Kidney tubule cell (primary cell): Measurements from ENCODE around the gene GDPD5.

Experiments
- DNase-seq: peaks from one replicate; pipeline ENCODE4 v3.0.0-alpha.2; 2018; ENCODE audit warnings: low spot score

The GDPD5 gene

GRCh38 chr11:75525433-75526191 is at the start of gene GDPD5:
Gene GDPD5 (minus strand): TSS chr11:75525941. CDS start chr11:75477735, 48,206 bp downstream.
- DNase-seq, result peak; percentile 87

DNA sequence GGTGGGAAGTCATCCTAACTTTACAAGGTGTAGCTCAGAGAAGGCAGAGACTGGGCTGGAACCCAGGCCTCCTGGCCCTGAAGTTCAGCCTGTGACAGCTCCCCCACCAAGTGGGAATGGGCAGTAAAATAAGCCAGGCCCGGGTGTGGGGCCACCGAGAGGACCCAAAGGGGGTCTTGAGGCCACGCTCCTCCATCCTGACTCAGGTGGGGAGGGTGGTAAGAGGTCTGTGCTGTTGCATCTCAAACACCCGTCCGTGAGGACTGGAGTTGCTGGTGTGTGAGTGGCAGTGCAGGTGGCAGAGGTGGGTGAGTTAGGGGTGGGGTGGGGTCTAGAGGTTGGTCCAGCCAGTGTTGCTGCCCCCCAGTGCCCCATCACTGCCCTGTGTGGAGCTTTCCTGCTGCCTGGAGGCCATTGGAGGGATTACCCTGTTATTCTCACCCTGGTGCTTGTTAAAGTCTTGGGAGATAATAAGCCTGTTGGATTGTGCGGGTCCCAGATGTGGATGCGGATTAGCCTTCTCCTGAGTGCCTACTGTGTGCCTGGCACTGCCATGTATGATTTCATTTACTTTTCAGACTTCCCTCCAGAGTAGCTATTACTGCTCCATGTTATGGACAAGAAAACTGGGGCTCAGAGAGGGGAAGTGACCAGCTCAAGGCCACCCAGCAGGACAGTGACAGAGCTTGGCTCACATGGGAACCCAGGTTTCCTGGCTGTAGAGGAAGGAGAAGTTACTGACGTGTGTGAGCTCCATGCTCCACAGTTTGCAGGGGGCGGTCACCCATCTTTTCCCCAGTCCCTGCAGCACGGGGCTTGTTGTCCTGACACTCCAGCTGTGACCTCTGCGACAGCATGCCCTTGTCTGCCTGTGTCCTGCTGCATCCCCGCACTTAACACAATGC is 49.2 kb upstream of the GDPD5 start:
- no peak for DNase-seq

- DNase-seq, result no peak
These were observed 47.0 kb upstream of the GDPD5 start for GRCh38 chr11:75572744-75573143.

DNA sequence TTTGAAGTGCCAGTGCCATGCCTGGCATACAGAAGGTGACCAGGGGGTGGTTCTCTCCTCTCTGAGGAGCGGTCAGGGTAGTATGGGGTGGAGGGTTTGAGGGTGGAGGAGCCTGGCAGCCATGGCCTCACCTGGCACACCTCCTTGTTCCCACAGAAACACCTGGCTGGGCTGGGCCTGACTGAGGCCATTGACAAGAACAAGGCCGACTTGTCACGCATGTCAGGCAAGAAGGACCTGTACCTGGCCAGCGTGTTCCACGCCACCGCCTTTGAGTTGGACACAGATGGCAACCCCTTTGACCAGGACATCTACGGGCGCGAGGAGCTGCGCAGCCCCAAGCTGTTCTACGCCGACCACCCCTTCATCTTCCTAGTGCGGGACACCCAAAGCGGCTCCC is 45.9 kb upstream of the GDPD5 start:
- no peak for DNase-seq

- no peak for DNase-seq
These were observed 44.9 kb upstream of the GDPD5 start for GRCh38 chr11:75570559-75571139.

DNA sequence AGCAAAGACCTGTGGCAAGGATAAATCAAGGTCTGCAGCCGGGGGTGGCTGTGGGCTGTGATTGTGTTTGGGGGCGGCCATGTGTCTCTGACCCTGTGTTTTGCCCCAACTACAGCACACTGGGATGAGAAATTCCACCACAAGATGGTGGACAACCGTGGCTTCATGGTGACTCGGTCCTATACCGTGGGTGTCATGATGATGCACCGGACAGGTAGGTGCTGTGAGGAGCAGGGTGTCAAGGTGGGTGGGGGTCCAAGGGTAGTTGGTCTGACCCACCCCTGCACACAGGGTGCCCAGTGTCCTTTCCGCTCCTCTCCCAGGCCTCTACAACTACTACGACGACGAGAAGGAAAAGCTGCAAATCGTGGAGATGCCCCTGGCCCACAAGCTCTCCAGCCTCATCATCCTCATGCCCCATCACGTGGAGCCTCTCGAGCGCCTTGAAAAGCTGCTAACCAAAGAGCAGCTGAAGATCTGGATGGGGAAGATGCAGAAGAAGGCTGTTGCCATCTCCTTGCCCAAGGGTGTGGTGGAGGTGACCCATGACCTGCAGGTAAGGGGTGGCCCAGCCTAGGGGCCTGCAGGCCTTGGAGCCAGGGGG is 43.0 kb upstream of the GDPD5 start:
- no peak for DNase-seq

DNA sequence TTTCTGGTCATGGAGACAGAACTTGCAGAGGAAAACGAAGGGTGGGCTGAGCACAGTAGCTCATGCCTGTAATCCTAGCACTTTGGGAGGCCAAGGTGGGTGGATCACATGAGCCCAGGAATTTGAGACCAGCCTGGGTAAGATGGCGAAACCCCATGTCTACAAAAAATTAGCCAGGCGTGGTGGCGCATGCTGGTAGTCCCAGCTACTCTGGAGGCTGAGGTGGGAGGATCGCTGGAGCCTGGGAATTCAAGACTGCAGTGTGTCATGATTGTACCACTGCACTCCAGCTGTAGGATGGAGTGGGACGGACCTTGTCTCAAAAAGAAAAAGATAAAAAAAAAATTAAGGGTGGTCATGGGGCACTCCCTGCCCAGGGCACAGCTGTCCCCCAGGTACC is 42.2 kb upstream of the GDPD5 start:
- DNase-seq, result no peak

- DNase-seq, result no peak
These were observed 41.1 kb upstream of the GDPD5 start for GRCh38 chr11:75566763-75567279.

DNA sequence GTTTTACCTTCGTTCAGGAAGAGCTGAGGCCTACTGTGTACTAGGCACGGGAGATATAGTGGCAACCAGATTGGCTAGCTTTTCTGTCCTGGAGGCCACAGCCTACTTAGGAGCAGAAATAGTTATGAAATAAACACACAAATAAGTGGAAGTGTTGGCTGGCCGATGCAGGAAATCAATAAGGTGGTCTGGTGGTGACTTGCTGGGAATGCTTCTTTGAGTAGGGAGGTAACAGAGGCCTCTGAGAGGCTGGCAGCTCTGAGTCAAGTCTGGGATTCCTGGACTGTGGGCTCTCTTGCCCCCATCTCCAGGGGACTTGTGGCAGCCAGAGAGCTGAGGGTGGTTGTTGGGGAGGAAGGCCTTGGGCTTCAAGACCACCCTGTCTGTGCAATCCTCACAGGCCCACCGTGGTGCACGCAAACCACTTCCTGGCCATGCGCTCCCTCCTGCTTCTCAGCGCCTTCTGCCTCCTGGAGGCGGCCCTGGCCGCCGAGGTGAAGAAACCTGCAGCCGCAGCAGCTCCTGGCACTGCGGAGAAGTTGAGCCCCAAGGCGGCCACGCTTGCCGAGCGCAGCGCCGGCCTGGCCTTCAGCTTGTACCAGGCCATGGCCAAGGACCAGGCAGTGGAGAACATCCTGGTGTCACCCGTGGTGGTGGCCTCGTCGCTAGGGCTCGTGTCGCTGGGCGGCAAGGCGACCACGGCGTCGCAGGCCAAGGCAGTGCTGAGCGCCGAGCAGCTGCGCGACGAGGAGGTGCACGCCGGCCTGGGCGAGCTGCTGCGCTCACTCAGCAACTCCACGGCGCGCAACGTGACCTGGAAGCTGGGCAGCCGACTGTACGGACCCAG is 40.4 kb upstream of the GDPD5 start:
- peak; percentile 33 for DNase-seq

DNA sequence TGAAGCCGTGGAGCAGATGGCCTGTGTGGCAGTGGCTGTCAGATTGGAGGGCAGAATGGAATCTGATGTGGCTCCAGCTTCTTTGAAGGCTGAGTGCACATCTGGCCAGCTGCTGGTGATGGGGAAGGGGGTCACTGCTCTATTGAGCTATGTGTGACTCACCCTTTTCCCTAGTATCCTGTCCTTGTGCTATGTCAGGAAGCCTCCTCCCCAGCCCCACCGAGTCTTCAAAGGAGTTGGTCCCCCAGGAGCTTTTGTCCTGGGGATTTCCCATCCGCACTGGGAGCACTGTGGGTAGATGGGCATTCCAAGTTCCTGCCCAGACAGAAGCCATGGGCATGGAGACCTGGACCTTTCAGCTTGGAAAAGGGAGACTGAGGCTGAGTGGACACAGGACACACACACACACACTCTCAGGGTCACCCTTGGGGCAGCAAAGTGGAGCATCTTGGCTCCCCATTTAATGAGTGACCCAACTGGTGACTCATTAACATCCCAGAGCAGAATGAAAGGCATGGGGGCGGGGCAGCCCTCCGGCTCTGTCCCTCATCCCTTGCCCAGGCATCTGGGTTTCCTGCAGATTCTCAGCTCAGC is 39.6 kb upstream of the GDPD5 start:
- DNase-seq, result peak; percentile 89

DNA sequence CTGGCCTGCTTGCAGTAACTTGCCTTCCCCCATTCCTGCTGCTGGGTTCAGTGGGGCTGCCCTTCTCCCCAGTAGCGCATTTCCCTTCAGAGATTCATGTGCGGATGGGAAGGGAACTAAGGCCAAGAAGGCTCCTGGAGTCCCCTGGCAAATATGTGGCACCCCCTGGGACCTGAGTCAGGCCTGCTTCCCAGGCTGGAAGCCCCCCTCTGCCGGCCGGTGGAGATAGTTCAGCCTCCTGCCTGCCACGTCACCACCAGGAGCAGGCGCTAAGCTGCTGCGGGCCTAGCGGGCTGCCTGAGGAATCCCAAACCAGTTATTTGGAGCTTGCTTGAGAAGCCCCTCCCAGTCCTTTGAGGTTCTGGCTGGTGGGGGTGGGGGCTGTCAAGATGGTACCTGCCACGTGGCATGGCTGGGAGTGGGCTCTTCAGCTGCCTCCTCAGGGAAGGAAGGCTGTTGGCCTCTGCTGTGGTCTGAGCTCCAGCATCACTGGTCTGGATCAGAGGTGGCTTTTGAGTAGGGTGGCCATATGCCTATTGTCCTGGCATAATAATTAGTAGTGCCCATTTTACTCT is 38.3 kb upstream of the GDPD5 start:
- DNase-seq, result peak; percentile 75

GRCh38 chr11:75563501-75563977 is 37.8 kb upstream of the GDPD5 start:
- DNase-seq, result no peak

GRCh38 chr11:75562836-75563484 is 37.2 kb upstream of the GDPD5 start:
- peak; percentile 83 for DNase-seq

- DNase-seq, result peak; percentile 90
These were observed 36.5 kb upstream of the GDPD5 start, which contains the start of gene SERPINH1 for GRCh38 chr11:75562048-75562835. Gene SERPINH1 (plus strand): TSS chr11:75562253. CDS start chr11:75566350, 4,097 bp downstream.

GRCh38 chr11:75561426-75562047 is 35.8 kb upstream of the GDPD5 start:
- no peak for DNase-seq

DNA sequence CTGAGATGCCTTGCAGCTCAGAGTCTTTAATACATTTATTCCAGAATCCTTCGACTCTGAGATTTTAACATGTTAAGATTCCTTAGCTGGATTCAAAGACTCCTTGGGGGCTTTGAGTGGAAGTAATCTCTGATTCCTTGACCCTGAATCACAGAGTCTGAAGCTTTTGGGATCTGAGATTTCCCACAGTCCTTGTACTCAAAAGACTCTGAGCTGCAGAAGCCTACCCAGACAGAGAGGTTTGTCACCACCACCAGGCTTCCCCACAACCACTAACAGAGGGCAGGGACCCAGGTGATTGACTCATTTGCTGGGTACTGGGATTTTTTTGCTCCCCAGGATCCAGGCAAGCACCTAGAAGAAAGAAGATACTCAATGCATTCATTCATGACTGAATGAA is 34.9 kb upstream of the GDPD5 start:
- peak; percentile 33 for DNase-seq

DNA sequence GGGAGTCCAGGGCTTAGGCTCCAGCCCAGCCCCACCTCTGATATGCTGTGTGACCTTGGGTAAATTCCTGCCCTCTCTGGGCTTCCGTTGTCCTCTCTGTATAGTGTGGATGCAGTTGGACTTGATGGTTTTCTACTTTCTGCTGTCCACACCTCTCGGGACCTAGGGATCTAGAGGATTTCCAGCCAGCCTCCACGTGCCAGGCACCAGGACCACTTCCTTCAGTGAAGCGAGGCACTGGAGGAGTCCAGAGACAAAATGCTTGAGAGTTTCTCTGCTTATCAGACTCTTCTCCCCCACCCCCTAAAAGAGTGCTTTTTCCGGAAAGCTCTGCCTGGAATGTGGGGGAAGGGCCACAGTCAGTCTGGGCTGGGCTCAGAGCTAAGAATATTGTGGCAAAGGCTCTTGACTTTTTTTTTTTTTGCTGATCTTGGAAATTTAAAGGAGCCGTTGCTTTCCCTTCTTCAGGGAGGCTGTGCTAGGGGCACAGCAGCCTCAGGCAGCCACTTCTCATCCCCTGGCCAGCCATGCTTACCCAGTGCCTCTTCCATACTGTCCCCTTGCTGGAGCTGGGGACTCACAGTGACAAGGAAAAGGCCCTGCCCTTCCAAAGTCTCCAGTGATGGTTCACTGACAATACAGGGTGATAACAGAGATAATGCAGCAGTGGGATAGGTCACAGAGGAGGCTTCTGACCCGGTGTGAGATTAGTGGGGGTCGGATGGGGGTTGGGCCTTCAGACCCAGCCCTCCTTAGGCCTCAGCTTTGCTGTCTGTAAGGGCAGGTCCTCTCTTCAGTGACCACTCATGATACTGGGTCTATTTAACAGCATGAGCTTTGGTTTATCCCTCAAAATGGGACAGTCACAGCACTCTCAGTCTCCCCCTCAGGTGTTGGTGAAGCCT is 33.5 kb upstream of the GDPD5 start:
- no peak for DNase-seq
